GM19023 (cell line): ENCODE measurements around the gene ZNF273.
"Not testable (repeated sequence)": the region's sequence is repeated elsewhere in the genome, so short reads cannot be mapped to it uniquely, and the experiment has no call there.

ENCODE experiments used
- ATAC-seq: cut with Tn5 transposase; IDR thresholded peaks from one replicate; pipeline ENCODE4 v1.9.1; 2021; ENCODE audit warnings: mild to moderate bottlenecking, moderate library complexity; ENCODE audit not compliant: unreplicated experiment

The ZNF273 gene

GRCh38 chr7:64902806-64903721 lies at the start of gene ZNF273:
Gene ZNF273 (plus strand): TSS chr7:64903273. CDS start chr7:64903318, 45 bp downstream.
- ATAC-seq, result peak; percentile 99

DNA sequence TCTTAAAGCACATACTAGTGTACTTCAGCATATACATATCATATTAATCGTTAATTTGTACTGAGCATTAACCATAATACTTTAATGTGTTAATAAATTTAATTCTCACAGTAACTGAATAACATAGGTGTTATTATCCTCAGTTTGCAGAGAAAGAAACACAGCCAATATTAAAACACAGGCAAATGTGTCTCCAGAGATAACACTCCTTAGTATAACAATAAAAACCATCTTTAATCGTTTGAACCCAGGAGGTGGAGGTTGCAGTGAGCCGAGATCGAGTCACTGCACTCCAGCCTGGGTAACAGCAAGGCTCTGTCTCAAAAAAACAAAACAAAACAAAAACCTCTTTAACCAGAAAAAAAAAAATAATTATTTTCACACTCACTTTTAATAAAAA lies 49.4 kb upstream of the ZNF273 start:
- ATAC-seq, result no peak

- ATAC-seq, result no peak
Observed at GRCh38 chr7:64854969-64855368, 48.1 kb upstream of the ZNF273 start.

DNA sequence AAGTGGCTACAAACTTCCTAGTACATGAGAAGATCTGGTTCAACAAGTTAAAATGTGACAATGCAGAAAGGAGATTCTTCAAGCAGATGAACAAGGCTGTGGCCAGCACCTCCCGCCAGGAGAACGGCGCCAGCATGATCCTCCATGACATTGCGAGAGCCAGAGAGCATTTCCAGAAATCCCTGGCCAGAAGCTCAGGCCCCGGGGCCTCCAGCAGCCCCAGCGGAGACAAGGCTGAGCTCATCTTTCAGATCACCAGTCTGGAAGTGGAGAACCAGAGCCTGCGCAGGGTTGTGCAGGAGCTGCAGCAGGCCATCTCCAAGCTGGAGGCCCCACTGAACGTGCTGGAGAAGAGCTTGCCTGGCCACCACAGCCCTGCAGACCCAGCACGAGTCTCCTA lies 40.1 kb upstream of the ZNF273 start:
- no peak for ATAC-seq

- not testable (repeated sequence) for ATAC-seq
Observed at GRCh38 chr7:64863530-64863929, 39.5 kb upstream of the ZNF273 start.

DNA sequence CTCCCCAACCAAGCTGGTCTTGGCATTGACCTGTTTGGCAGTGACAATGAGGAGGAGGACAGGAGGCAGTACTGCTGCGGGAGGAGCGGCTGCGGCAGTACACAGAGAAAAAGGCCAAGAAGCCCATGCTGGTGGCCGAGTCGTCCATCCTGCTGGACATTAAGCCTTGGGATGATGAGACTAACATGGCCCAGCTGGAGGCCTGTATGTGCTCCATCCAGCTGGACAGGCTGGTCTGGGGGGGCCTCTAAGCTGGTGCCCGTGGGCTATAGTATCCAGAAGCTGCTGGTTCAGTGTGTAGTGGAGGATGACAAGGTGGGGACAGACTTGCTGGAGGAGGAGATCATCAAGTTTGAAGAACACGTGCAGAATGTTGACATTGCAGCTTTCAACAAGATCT lies 39.1 kb upstream of the ZNF273 start:
- ATAC-seq, result no peak

- no peak for ATAC-seq
Observed at GRCh38 chr7:64867863-64868440, 35.1 kb upstream of the ZNF273 start.

- ATAC-seq, result no peak
Observed at GRCh38 chr7:64868499-64868898, 34.6 kb upstream of the ZNF273 start.

DNA sequence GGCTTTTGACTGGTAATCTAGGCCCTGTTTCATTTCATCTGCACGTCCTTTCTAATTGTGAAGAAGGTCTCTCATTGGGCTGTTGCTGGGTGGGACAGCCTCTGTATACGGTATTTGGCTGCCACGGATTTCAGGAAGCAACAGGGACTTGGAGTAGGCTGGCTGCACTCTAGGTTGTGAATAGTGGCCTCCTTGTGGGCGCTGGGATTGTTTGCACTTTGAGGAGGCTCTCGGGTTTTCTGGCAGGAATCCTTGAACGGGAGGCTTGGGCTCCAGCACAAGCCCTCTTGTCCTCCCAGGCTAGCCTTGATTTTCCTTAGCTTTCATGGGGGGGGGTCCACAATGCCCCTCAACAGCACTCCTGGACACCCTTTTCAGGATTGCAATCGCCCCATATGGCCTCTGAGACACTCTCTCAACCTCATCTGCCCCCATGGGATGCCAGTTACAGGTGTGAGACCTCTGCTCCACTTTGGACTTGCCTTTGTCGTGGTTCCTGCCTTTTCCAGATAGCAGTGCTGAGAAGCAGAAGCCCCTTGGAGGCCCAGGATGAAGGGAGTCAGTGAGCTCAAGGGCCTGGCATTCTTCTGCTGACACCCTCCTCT lies 33.9 kb upstream of the ZNF273 start:
- ATAC-seq, result no peak

DNA sequence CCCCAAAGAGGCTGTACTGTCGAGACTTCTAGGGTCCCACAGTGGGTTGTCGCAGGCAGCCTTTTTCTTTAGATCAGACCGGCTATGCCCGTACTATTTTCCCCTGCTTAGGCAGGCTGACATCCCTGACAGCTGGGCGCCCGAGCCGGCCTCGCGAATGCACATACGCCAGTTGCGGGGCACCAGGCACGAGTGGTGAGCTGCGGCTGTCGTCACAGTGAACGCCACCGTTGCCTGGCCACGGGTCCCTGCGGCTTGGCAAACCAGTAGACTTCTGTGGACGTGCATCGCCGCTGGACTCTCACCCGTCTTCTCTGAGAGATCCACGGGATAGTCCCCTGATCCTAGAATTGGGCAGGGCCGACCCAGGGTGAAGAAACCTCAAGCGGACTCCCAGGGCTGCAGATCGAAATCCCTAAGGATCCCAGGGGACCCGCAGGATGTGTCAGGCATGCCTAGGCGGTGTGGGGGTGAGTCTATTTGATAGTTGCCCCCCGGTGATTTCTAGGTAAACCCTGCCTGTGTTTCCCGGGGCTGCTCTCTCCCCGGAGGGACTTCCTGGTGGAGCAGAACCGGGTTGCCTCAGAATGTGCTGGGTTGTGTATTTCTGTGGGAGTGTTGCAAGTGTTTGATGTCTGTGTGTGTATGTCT lies 33.0 kb upstream of the ZNF273 start:
- ATAC-seq, result no peak

- ATAC-seq, result no peak
Observed at GRCh38 chr7:64870656-64871055, 32.4 kb upstream of the ZNF273 start.

DNA sequence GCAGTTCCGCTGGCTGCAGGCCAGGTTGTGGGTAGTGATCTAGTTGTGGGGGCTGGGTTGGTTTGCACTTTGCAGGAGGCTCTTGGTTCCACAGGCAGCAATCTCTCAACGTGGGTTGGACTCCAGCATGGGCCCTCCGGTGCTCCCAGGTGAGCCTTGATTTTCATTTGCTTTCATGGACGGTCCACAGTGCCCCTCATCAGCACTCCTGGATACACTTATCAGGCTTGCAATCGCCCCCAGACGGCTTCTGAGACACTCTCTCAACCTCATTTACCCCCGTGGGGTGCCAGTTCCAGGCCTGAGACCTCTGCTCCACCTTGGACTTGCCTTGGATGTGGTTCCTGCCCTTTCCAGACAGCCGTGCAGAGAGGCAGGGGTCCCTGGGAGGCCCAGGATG lies 31.3 kb upstream of the ZNF273 start:
- no peak for ATAC-seq

DNA sequence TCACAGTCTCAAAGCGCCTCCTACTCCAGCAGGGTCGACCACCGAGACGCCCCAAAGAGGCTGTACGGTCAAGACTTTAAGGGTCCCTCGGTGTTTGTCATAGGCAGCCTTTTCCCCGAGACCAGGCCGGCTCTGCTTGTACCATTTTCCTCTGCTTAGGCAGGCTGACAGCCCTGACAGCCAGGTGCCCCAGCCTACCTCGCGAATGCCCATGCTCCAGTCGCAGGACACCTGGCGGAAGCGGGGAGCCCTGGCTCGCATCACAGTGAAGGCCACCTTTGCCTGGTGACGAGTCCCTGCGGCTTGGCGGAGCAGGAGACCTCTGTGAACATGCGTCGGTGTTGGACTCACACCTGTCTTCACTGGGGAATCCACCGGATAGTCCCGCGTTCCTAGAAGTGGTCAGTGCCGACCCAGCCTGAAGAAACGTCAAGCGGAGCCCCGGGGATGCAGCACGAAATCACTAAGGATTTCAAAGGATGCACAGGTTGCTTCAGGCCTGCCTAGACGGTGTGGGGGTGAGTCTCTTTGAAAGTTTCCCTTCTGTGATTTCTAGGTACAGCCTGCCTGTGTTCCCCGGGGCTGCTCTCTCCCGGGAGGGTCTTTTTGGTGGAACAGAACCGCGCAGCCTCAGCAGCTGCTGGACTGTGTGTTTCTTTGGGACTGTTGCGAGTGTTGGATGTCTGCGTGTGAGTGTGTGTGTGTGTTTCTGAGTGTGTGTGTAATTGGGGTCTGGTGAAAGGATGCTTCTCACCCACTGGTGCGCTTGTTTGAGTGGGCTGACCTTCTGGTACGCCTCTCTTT lies 30.5 kb upstream of the ZNF273 start:
- ATAC-seq, result no peak

- no peak for ATAC-seq
Observed at GRCh38 chr7:64873155-64873500, 29.9 kb upstream of the ZNF273 start.

DNA sequence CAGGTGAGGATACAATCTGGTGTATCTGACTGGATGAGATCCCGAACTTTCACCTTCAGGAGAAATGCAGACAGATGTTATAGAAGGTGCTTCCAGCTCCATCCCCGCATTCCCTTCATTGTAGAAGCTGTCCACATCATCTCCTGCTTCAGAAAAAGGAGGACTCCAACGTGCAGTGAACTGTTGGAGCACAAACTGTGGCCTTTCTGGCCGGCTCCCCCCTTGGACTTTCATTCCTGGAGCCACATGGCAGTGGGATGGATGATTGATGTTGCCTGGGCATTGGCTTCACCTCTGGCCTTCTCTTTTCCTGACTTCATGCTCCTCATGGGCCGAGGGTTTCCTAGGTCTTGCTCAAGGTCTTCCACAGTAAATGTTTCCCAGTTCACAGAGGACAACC lies 29.6 kb upstream of the ZNF273 start:
- no peak for ATAC-seq

DNA sequence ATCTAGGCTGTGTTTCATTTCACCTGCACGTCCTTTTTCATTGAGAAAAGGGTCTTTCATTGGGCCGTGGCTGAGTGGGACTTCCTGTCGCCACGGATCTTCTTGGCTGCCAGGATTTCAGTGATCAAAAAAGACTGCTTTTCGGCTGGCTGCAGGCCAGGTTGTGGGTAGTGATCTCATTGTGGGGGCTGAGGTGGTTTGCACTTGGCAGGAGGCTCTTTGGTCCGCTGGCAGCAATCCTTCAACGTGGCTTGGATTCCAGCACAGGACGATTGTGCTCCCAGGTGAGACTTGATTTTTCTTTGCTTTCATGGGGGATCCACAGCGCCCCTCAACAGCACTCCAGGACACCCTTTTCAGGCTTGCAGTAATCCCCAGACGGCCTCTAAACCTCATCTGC lies 29.0 kb upstream of the ZNF273 start:
- ATAC-seq, result no peak

- no peak for ATAC-seq
Observed at GRCh38 chr7:64874562-64875250, 28.4 kb upstream of the ZNF273 start.

DNA sequence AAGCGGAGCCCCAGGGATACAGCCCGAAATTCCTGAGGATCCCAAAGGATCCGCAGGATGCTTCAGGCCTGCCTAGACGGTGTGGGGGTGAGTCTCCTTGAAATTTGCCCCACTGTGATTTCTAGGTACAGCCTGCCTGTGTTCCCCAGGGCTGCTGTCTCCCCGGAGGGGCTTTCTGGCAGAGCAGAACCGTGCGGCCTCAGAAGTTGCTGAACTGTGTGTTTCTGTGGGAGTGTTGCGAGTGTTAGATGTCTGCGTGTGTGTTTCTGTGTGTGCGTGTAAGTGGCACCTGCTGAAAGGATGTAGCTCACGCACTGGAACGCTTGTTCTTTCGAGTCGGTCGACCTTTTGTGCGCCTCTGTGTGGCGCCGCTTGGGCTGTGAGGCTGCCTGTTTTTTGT lies 27.8 kb upstream of the ZNF273 start:
- ATAC-seq, result no peak

- ATAC-seq, result no peak
Observed at GRCh38 chr7:64875658-64876406, 27.2 kb upstream of the ZNF273 start.
